ENCODE data around the gene KLRC2. TPM values are rescaled to one million over a fixed set of nuclear protein-coding genes. Genes with fewer than 3 reads are reported as not detected.

KLRC2 gene
- not detected in 2 replicates for total RNA-seq

DNA sequence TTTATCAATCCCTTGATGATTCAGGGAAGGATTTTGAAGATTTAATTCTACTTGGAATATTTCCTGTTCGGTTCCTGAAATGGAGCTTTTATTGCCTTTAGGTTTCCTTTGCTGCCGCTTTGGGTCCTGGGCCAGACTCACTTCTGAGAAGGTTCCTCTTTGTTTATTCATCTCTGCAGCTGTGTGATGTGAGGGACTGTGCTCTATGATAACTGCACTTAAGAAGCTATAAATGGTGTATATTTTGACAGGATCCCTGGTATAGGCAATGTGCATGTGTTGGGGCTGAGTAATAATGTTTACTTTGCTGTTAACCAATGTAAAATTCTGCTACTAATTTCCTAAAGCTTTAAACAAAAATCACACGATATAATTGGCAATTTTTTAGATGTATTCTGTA is at the start of gene KLRC2:
Gene KLRC2, minus strand, starts transcription at position 195 of the 400 bp plus-strand sequence. Its CDS starts 24 bp downstream, at position 171.

DNA sequence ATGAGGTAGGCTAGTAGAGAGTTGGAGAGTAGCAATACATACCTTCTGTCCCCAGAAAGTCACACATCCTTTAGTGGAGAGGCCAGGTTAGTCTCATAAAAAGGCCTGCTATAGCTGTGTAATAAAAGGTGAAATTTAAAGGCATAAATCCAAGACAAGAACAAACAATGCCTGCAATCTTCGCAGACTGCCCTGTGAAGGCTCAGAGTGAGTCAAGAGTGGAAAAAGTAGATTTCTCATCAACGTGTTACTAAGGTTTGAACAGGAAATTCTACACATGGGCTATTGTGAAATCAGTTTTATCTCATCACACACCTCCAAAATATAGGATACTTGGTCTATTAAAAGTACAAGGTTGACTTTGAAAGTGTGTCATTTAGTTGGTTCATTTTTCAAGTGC is 17.3 kb upstream of the KLRC2 start, which contains the start of gene KLRC1:
Gene KLRC1, minus strand, starts transcription at position 222 of the 400 bp plus-strand sequence. CDS start 2,221 bp downstream, outside the sequence.

DNA sequence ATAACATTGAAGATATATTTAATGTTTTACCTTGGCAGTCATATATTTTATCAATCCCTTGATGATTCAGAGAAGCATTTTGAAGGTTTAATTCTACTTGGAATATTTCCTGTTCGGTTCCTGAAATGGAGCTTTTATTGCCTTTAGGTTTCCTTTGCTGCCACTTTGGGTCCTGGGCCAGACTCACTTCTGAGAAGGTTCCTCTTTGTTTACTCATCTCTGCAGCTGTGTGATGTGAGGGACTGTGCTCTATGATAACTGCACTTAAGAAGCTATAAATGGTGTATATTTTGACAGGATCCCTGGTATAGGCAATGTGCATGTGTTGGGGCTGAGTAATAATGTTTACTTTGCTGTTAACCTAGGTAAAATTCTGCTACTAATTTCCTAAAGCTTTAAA is 15.5 kb downstream of the KLRC2 start, which contains the start of gene KLRC3:
Gene KLRC3, minus strand, starts transcription at position 262 of the 400 bp plus-strand sequence. Its CDS starts 45 bp downstream, at position 217.

DNA sequence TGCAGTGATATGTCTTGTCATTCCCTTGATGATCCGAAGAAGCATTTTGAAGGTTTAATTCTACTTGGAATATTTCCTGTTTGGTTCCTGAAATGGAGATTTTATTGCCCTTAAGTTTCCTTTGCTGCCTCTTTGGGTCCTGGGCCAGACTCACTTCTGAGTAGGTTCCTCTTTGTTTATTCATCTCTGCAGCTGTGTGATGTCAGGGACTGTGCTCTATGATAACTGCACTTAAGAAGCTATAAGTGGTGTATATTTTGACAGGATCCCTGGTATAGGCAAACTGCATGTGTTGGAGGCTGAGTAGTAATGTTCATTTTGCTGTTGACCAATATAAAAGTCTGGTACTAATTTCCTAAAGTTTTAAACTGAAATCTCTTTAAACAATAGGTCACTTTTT is 26.4 kb downstream of the KLRC2 start, which contains the start of gene KLRC4:
Gene KLRC4, minus strand, starts transcription at position 366 of the 400 bp plus-strand sequence. Its CDS starts 182 bp downstream, at position 184.

DNA sequence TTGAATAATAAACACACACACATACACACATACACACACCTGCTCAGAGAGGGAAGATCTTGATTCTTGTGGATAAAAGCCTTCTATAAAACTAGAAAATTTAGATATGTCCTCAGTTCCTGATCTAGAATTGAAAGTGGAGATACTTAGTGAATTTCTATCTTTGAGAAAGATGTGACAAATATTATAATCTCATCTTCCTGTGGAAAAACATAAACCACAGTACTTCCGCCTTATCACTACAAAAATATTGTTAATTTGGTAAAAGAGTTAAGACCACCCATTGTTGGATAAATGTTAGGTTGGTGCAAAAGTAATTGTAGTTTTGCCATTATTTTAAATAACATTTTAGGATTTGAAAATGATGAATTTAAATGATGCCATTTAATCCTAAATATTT is 45.9 kb downstream of the KLRC2 start, which contains the start of gene KLRK1:
Gene KLRK1, minus strand, starts transcription at position 138 of the 400 bp plus-strand sequence. CDS start 1,231 bp downstream, outside the sequence.

Other genes with a start within 250 kb of the KLRC2 start
- gene GABARAPL1, start 223.1 kb downstream of the KLRC2 start, total RNA-seq, result 51.7 and 58.4 TPM in 2 replicates
- gene KLRD1, start 128.1 kb downstream of the KLRC2 start, total RNA-seq, result 0.19 and 0.88 TPM in 2 replicates
- gene KLRK1, start 46.0 kb downstream of the KLRC2 start, total RNA-seq, result not detected in 2 replicates
- not detected in 2 replicates for gene KLRC4, start 26.3 kb downstream of the KLRC2 start, total RNA-seq
- gene KLRC3, start 15.4 kb downstream of the KLRC2 start, total RNA-seq, result not detected in 2 replicates
- gene KLRC1, start 17.4 kb upstream of the KLRC2 start, total RNA-seq, result not detected in 2 replicates
- gene EIF2S3B, start 69.9 kb upstream of the KLRC2 start, total RNA-seq, result 0.25 and 0.29 TPM in 2 replicates
- 4.7 and 7.2 TPM in 2 replicates for gene MAGOHB, start 177.6 kb upstream of the KLRC2 start, total RNA-seq
- gene STYK1, start 238.0 kb upstream of the KLRC2 start, total RNA-seq, result not detected in 2 replicates

Measured in cardiac ventricle fibroblast (primary cell).